Measurements from ENCODE around the gene CLDN12. TPM values are rescaled to one million over a fixed set of nuclear protein-coding genes. Genes with fewer than 3 reads are reported as not detected.

The CLDN12 gene
- total RNA-seq, 2 donors from 2014 or later = 24.1 to 30.5 TPM

DNA sequence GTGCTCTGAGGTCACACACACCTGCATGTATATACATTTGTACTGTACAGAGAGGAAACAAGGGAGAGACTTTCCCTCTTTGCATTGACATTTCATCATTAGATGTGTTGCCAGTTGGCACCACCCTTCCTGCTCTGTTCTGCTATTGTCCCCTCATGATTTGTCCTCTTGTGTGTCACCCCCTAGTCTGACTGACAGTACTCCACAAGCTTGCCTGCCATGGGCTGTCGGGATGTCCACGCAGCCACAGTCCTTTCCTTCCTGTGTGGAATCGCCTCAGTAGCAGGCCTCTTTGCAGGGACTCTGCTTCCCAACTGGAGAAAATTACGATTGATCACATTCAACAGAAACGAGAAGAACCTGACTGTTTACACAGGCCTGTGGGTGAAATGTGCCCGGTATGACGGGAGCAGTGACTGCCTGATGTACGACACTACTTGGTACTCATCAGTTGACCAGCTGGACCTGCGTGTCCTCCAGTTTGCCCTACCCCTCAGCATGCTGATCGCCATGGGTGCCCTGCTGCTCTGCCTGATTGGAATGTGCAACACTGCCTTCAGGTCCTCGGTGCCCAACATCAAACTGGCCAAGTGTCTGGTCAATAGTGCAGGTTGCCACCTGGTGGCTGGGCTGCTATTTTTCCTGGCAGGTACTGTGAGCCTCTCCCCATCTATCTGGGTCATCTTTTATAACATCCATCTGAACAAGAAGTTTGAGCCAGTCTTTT lies 9.4 kb downstream of the CLDN12 start:
- H3K27me3 ChIP-seq (replicated peaks; ENCODE audit: insufficient read depth) = no peaks in the 10 kb centered on the region
- H3K4me3 ChIP-seq = no peak overlapping the region
- H3K9me3 ChIP-seq = no peaks in the 10 kb centered on the region
- TF ChIP-seq, protein P1, sequence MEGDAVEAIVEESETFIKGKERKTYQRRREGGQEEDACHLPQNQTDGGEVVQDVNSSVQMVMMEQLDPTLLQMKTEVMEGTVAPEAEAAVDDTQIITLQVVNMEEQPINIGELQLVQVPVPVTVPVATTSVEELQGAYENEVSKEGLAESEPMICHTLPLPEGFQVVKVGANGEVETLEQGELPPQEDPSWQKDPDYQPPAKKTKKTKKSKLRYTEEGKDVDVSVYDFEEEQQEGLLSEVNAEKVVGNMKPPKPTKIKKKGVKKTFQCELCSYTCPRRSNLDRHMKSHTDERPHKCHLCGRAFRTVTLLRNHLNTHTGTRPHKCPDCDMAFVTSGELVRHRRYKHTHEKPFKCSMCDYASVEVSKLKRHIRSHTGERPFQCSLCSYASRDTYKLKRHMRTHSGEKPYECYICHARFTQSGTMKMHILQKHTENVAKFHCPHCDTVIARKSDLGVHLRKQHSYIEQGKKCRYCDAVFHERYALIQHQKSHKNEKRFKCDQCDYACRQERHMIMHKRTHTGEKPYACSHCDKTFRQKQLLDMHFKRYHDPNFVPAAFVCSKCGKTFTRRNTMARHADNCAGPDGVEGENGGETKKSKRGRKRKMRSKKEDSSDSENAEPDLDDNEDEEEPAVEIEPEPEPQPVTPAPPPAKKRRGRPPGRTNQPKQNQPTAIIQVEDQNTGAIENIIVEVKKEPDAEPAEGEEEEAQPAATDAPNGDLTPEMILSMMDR (IDR thresholded peaks at IDR 0.05) = no peak
- H3K27ac ChIP-seq = no peak overlapping the region
- peaks cover 7% of the 10 kb centered on the region for H3K36me3 ChIP-seq
- DNase-seq (ENCODE audit: low spot score) (no peak), ATAC-seq (ENCODE audit: insufficient number of reproducible peaks, low FRiP score, low read depth) (no peak)
- H3K4me1 ChIP-seq (ENCODE audit: control insufficient read depth in 1 of 2, low read depth in 2 of 2) = peaks cover 0 to 7% of the 10 kb centered on the region in 2 donors

DNA sequence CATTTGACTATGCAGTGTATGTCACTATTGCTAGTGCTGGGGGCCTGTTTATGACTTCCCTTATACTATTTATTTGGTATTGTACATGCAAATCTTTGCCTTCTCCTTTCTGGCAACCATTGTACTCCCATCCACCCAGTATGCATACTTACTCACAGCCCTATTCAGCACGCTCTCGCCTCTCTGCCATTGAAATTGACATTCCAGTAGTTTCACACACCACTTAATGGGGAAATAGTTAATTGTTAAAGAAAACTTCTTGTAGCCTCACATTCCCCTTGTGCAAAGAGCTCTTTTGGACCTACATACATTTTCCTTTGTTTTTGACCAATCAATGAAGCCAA lies 9.9 kb downstream of the CLDN12 start:
- no peaks in the 10 kb centered on the region for H3K27me3 ChIP-seq (replicated peaks; ENCODE audit: insufficient read depth)
- no peak for ATAC-seq (ENCODE audit: insufficient number of reproducible peaks, low FRiP score, low read depth)

DNA sequence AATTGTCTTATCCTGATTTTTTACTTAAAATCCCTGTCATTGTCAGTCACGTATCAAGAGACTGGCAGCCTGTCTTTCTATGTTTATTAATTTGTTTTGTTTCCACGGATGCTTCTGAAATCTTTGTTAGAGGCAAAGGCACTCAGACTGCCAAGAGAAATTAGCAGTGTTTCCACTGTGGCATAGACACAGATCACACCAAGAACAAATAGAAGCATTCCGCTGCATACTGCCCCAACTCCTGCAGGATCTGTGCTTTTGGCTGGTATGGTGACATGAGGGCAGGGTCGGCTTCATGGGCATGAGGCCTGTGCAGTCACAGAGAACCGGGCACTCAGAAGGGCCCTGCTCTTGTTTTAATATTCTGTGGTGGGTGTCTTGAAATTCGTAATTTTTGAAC lies 18.4 kb downstream of the CLDN12 start:
- DNase-seq (ENCODE audit: low spot score) (no peak), ATAC-seq (ENCODE audit: insufficient number of reproducible peaks, low FRiP score, low read depth) (no peak)
- H3K9me3 ChIP-seq = no peaks in the 10 kb centered on the region
- H3K4me1 ChIP-seq (ENCODE audit: control insufficient read depth in 1 of 2, low read depth in 2 of 2) = no peaks in the 10 kb centered on the region
- H3K27me3 ChIP-seq (replicated peaks; ENCODE audit: insufficient read depth) = no peaks in the 10 kb centered on the region
- TF ChIP-seq, protein P1 (IDR thresholded peaks at IDR 0.05) = no peak
- no peaks in the 10 kb centered on the region for H3K36me3 ChIP-seq
- H3K27ac ChIP-seq = no peak overlapping the region
- no peak overlapping the region for H3K4me3 ChIP-seq

More for the DNA sequence above, 9.9 kb downstream of the CLDN12 start:
- DNase-seq (ENCODE audit: low spot score) = no peak
- H3K36me3 ChIP-seq = peaks cover 7% of the 10 kb centered on the region
- TF ChIP-seq, protein P1 (IDR thresholded peaks at IDR 0.05) = no peak
- H3K27ac ChIP-seq = no peak overlapping the region
- peaks cover 0 to 7% of the 10 kb centered on the region in 2 donors for H3K4me1 ChIP-seq (ENCODE audit: control insufficient read depth in 1 of 2, low read depth in 2 of 2)
- no peaks in the 10 kb centered on the region for H3K9me3 ChIP-seq
- no peak overlapping the region for H3K4me3 ChIP-seq

- H3K9me3 ChIP-seq = no peaks in the 10 kb centered on the region
- TF ChIP-seq, protein P1 (IDR thresholded peaks at IDR 0.05) = no peak
- no peaks in the 10 kb centered on the region for H3K36me3 ChIP-seq
- no peak overlapping the region for H3K27ac ChIP-seq
- no peak for DNase-seq (ENCODE audit: low spot score)
- no peak overlapping the region for H3K4me3 ChIP-seq
- no peaks in the 10 kb centered on the region for H3K27me3 ChIP-seq (replicated peaks; ENCODE audit: insufficient read depth)
- H3K4me1 ChIP-seq (ENCODE audit: control insufficient read depth in 1 of 2, low read depth in 2 of 2) = no peaks in the 10 kb centered on the region
- no peak for ATAC-seq (ENCODE audit: insufficient number of reproducible peaks, low FRiP score, low read depth)
These were observed 21.5 kb downstream of the CLDN12 start for GRCh38 chr7:90424720-90425119.

DNA sequence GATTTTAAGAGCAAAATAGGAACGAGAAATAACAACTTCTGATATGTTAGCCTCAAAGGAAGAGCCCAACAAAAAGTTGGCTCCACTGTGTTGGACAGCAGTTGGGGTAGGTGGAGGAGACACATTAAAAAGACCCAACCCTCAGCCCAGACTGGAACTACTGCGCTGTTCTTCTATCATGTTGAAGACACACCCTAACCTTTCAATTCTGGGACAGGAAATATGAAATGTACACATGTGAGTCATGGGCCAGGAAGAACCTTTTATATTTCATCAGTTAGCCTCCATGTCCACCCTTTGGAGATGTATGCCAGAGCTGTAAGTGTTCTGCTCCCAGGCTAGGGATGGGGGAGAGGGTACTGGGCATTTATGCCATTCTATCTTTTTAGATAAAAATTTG lies 22.1 kb downstream of the CLDN12 start:
- TF ChIP-seq, protein P1 (IDR thresholded peaks at IDR 0.05) = no peak
- no peak overlapping the region for H3K27ac ChIP-seq
- H3K4me1 ChIP-seq (ENCODE audit: control insufficient read depth in 1 of 2, low read depth in 2 of 2) = no peaks in the 10 kb centered on the region
- no peak overlapping the region for H3K4me3 ChIP-seq
- no peaks in the 10 kb centered on the region for H3K36me3 ChIP-seq
- DNase-seq (ENCODE audit: low spot score) (no peak), ATAC-seq (ENCODE audit: insufficient number of reproducible peaks, low FRiP score, low read depth) (no peak)
- H3K9me3 ChIP-seq = no peaks in the 10 kb centered on the region
- no peaks in the 10 kb centered on the region for H3K27me3 ChIP-seq (replicated peaks; ENCODE audit: insufficient read depth)
